H1 (cell line): ENCODE data around the gene ACER1.

ENCODE experiments used
- ASH2L ChIP-seq: fragments of 200-600, 300-600 bp; sonication (generic); IDR thresholded peaks from one replicate; pipeline ENCODE4 v1.7.1; 2017; ENCODE audit warnings: low read length
- CREB1 ChIP-seq: IDR thresholded peaks from 2 replicates; pipeline ENCODE4 v1.6.1; 2012; ENCODE audit warnings: inconsistent platforms
- EGR1 ChIP-seq: IDR thresholded peaks from 2 replicates; pipeline ENCODE4 v1.6.1; 2011; ENCODE audit warnings: low read depth, low read length, borderline replicate concordance
- EP300 ChIP-seq, 2 experiments: IDR thresholded peaks; 1 replicate in 1 of 2; 2 replicates in 1 of 2; pipeline ENCODE4 v1.6.1; 2011 to 2012; ENCODE audit warnings: low read depth in 2 of 2, low read length in 2 of 2, mild to moderate bottlenecking in 2 of 2, borderline replicate concordance in 1 of 2, inconsistent platforms in 1 of 2, moderate library complexity in 1 of 2
- KDM5A ChIP-seq: fragments of 200-600 bp; IDR thresholded peaks from 2 replicates; pipeline ENCODE4 v1.7.1; 2012; ENCODE audit warnings: mild to moderate bottlenecking, low read length, inconsistent platforms, mixed read lengths
- POLR2A ChIP-seq, 2 experiments: IDR thresholded peaks; 1 replicate in 1 of 2; 2 replicates in 1 of 2; pipeline ENCODE4 v1.6.1; 2011; ENCODE audit warnings: low read depth in 2 of 2, low read length in 2 of 2, mild to moderate bottlenecking in 2 of 2; ENCODE audit errors: control extremely low read depth in 1 of 2
- RFX5 ChIP-seq: IDR thresholded peaks from 2 replicates; pipeline ENCODE4 v1.6.1; 2011; ENCODE audit warnings: low read depth, low read length, improper control_type of control experiment, borderline replicate concordance
- SP1 ChIP-seq: IDR thresholded peaks from 2 replicates; pipeline ENCODE4 v1.6.1; 2011; ENCODE audit warnings: low read depth, low read length
- TF ChIP-seq, protein P1 (sequence below), 3 experiments: IDR thresholded peaks; 1 replicate in 2 of 3; 2 replicates in 1 of 3; pipeline versions ENCODE4 v1.5.1 to v1.6.1; 2011; ENCODE audit warnings: low read length in 3 of 3, mild to moderate bottlenecking in 3 of 3, inconsistent platforms in 2 of 3, low read depth in 1 of 3, moderate library complexity in 1 of 3; ENCODE audit not compliant: insufficient read depth in 1 of 3; ENCODE audit errors: control extremely low read depth in 1 of 3
- TF ChIP-seq, protein P2 (sequence below): IDR thresholded peaks from 2 replicates; pipeline ENCODE4 v1.6.1; 2012; ENCODE audit warnings: inconsistent platforms

DNA sequence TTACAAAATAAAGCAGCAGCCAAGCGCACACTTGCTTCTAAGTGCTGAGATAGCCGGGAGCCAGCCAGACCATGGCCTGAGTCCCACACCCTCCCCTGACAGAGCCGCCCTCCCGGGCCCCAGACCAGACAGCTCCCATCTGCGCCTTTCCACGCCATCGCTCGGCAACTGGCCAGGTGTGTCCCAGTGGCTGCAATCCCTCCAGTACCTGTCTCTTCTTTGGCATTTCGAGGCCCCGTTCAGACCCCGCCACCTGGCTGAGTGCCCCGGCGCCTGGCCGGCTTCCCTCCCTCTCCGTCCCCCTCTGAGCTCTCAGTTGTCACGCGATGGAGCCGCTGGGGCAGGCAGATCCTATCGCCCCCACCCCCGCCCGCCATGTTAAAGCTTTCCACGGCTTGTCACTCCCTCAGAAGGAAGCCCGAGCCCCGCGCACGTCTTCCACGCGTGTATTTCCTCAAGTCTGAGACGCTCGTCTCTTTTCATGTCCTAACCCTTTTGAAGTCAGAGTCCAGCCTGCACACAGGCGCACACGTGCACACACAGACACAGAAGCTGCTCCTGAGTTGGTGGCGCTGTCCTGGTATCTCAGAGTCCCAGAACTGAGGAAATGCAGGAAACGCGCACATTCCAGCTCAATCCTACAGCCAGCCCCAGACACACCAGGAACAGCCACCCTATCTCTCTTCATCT is 61.5 kb downstream of the ACER1 start:
- TF ChIP-seq RFX5 (no peak), KDM5A (no peak), ASH2L (no peak), POLR2A (IDR thresholded peaks at IDR 0.05; ENCODE audit: control extremely low read depth in 1 of 2, low read depth in 2 of 2, low read length in 2 of 2) (no peak), SP1 (no peak), CREB1 (no peak), EGR1 (no peak), EP300 (IDR thresholded peaks at IDR 0.05; ENCODE audit: borderline replicate concordance in 1 of 2, low read depth in 2 of 2, low read length in 2 of 2) (no peak)
- TF ChIP-seq, protein P1, sequence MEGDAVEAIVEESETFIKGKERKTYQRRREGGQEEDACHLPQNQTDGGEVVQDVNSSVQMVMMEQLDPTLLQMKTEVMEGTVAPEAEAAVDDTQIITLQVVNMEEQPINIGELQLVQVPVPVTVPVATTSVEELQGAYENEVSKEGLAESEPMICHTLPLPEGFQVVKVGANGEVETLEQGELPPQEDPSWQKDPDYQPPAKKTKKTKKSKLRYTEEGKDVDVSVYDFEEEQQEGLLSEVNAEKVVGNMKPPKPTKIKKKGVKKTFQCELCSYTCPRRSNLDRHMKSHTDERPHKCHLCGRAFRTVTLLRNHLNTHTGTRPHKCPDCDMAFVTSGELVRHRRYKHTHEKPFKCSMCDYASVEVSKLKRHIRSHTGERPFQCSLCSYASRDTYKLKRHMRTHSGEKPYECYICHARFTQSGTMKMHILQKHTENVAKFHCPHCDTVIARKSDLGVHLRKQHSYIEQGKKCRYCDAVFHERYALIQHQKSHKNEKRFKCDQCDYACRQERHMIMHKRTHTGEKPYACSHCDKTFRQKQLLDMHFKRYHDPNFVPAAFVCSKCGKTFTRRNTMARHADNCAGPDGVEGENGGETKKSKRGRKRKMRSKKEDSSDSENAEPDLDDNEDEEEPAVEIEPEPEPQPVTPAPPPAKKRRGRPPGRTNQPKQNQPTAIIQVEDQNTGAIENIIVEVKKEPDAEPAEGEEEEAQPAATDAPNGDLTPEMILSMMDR (IDR thresholded peaks at IDR 0.05; ENCODE audit: control extremely low read depth in 1 of 3, insufficient read depth in 1 of 3, low read depth in 1 of 3, low read length in 3 of 3) = no peak
- TF ChIP-seq, protein P2, sequence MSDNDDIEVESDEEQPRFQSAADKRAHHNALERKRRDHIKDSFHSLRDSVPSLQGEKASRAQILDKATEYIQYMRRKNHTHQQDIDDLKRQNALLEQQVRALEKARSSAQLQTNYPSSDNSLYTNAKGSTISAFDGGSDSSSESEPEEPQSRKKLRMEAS = no peak
